HG03354 (cell line): ENCODE results near the gene FOXC1.
A peak's percentile ranks its signal among the peaks of the same experiment; 100 is the strongest.

Experiments used
- ATAC-seq: cut with Tn5 transposase; IDR thresholded peaks from one replicate; pipeline ENCODE4 v1.9.1; 2021; ENCODE audit warnings: mild to moderate bottlenecking; ENCODE audit not compliant: unreplicated experiment, poor library complexity, severe bottlenecking

Gene FOXC1

GRCh38 chr6:1608222-1609040, 1.3 kb upstream of the FOXC1 start:
- no peak for ATAC-seq

DNA sequence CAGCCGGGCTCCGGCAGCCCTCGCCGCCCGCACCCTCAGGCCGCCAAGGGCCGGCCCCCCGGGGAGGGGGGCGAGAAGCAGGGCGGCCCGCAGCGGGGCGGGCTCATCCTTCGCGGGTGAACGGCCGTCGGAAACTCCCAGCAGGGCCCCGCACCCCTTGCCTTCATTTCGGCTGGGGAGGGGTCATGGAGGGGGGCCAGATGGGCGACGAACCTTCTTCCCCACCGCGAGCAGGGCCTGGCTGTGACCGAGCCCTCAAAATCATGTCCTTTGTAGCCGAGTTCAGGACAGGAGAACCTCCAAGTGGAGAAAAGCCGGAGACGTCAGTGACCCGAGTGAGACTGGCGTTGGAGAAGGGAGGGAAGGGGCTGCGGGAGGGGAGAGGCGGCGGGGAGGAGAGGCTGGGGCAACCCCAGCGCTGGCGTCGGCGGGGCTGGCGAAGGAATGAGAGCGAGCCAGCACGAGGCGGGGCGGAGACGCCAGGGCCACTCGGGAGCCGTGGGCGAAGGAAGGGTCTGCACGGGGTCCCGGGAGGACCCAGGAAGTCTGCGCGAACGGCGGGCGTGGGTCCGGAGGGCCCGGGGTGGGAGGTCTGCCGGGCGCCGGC, 571 bp upstream of the FOXC1 start:
- no peak for ATAC-seq

GRCh38 chr6:1610497-1611321, 994 bp downstream of the FOXC1 start:
- peak; percentile 30 for ATAC-seq

DNA sequence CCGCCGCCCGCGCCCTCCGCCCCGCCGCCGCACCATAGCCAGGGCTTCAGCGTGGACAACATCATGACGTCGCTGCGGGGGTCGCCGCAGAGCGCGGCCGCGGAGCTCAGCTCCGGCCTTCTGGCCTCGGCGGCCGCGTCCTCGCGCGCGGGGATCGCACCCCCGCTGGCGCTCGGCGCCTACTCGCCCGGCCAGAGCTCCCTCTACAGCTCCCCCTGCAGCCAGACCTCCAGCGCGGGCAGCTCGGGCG, 1.5 kb downstream of the FOXC1 start:
- ATAC-seq = no peak

GRCh38 chr6:1611572-1612298, 2.0 kb downstream of the FOXC1 start:
- ATAC-seq = no peak

GRCh38 chr6:1612299-1612973, 2.7 kb downstream of the FOXC1 start:
- ATAC-seq = no peak

- no peak for ATAC-seq
Observed at GRCh38 chr6:1612974-1613306, 3.2 kb downstream of the FOXC1 start.

DNA sequence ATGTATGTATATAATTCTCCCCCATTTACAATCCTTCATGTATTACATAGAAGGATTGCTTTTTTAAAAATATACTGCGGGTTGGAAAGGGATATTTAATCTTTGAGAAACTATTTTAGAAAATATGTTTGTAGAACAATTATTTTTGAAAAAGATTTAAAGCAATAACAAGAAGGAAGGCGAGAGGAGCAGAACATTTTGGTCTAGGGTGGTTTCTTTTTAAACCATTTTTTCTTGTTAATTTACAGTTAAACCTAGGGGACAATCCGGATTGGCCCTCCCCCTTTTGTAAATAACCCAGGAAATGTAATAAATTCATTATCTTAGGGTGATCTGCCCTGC, 3.6 kb downstream of the FOXC1 start:
- no peak for ATAC-seq

DNA sequence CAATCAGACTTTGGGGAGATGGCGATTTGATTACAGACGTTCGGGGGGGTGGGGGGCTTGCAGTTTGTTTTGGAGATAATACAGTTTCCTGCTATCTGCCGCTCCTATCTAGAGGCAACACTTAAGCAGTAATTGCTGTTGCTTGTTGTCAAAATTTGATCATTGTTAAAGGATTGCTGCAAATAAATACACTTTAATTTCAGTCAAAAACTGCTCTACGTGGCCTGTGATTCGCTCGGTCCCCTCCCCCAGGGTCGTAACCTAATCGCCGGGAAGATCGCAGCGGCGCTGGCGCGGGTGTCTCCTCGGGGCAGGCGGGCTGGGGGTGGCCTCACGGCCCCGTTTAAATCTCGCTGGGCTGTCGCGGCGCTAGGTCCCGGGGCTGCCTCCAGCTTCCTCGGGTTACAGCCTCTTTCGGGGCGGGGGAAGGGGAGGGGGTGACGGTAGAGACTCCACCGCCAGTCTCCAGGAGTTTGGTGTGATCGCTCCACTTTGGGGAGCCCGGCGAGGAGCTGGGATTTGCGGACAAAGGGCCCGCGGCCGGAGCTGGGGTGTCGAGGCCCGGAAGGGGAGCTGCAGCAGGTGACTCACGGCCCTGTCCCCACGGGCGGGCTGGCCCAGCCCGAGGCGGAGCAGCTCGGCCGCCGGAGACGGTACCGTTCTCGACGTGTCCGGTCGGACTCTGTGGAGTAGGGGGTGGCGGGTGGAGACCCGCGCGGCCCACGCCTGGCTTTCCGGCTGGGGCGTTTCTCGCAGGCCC, 4.2 kb downstream of the FOXC1 start:
- ATAC-seq = no peak

- no peak for ATAC-seq
Observed at GRCh38 chr6:1614448-1615150, 4.9 kb downstream of the FOXC1 start.

DNA sequence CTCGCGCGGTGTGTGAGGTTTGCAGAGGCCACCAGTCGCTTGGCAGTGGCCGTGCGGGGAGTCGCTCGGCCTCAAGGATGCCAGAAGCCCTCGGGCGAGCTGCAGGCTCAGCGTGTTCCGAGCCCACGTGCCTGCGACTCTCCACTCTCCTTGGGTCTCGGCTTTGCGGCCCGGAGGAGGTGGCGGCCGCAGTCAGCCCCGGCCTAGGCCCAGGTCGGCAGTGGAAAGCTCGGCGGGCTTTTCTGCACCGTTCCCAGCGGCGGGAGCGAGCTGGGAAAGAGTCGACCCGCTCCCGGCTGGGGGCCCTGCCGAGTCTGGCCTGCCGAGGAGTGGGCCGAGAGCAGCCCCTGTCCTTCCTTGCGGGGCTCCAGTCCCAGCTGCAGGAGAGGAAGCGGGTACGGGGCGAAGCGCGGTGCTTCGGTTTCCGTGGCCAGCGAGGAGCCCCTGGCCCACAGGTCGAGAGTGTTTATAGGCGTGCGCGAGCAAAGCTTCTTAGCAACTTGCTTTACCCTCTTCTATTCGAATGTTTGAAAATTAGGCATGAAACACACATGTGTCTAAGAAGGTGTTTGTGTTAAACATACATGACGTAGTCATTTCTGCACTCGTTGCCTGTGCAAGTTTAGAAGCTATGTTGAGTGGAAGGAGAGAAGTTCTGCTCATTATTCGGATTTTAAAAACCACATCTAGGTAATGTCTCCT, 5.6 kb downstream of the FOXC1 start:
- no peak for ATAC-seq

- ATAC-seq = no peak
Observed at GRCh38 chr6:1615853-1616420, 6.2 kb downstream of the FOXC1 start.

DNA sequence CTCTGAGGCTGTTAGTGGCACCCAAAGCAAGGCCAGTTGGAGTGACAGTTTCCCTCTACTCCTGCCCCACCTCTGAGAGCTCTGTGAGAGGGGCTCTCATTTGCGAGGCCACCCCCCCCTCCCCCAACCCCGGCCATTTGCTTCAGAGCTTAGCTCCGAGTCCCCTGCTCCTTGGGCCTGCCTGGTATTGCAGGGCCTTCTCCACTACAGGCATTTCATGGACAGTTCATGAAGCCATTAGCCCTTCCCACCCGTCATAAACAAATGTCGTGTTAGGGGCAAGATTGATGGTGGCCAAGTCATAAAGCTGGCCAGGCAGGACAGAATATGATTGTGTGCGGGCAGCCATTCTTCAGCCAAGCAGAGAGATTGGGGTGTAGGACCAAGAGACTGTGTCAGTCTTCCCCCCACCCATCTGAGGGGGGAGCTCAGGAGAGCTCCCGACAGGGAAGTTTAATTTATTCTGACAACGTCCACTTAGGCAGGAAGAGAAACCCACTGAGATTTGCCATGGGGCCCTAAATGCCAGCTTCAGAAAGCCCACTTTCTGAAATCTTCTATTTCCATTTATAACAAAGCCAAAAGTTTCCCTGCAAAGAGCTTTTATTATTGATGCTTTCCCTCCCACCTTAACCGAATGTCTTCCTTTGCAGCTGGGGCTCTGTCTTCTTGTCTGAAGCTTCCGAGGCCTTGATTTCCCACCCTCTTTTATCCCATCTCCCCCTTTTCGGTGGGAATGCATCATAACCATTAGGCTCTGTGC, 7.2 kb downstream of the FOXC1 start:
- no peak for ATAC-seq

GRCh38 chr6:1617466-1618310, 8.0 kb downstream of the FOXC1 start:
- ATAC-seq = no peak

- ATAC-seq = no peak
Observed at GRCh38 chr6:1618311-1619097, 8.8 kb downstream of the FOXC1 start.
